ENCODE results near the gene PIP5K1B.

Gene PIP5K1B

GRCh38 chr9:69028754-69029153 lies 323.7 kb downstream of the PIP5K1B start:
- TF ChIP-seq CTCF (conservative IDR thresholded peaks at IDR 0.05; ENCODE audit: control insufficient read depth, insufficient read depth, low read depth, low read length), result no peak
- H3K4me3 ChIP-seq (ENCODE audit: control insufficient read depth, low read depth, low read length), result no peak overlapping the region
- DNase-seq (ENCODE audit: low read depth), result no peak

- DNase-seq (ENCODE audit: low read depth), result no peak
- H3K4me3 ChIP-seq (ENCODE audit: control insufficient read depth, low read depth, low read length), result no peak overlapping the region
- no peak for TF ChIP-seq CTCF (conservative IDR thresholded peaks at IDR 0.05; ENCODE audit: control insufficient read depth, insufficient read depth, low read depth, low read length)
Observed at GRCh38 chr9:69029535-69029934, 324.5 kb downstream of the PIP5K1B start.

- no peak for TF ChIP-seq CTCF (conservative IDR thresholded peaks at IDR 0.05; ENCODE audit: control insufficient read depth, insufficient read depth, low read depth, low read length)
- DNase-seq (ENCODE audit: low read depth), result peak; percentile 36
- no peak overlapping the region for H3K4me3 ChIP-seq (ENCODE audit: control insufficient read depth, low read depth, low read length)
Observed at GRCh38 chr9:69030851-69031645, 326.0 kb downstream of the PIP5K1B start.

- no peak overlapping the region for H3K4me3 ChIP-seq (ENCODE audit: control insufficient read depth, low read depth, low read length)
- DNase-seq (ENCODE audit: low read depth), result no peak
- TF ChIP-seq CTCF (conservative IDR thresholded peaks at IDR 0.05; ENCODE audit: control insufficient read depth, insufficient read depth, low read depth, low read length), result no peak
Observed at GRCh38 chr9:69034071-69034470, 329.0 kb downstream of the PIP5K1B start.

GRCh38 chr9:69035438-69036308 lies 330.6 kb downstream of the PIP5K1B start, which contains the start of gene FXN:
Gene FXN (plus strand): TSS chr9:69035752. CDS start chr9:69035783, 31 bp downstream.
- DNase-seq (ENCODE audit: low read depth), result peak; percentile 75
- H3K4me3 ChIP-seq (ENCODE audit: control insufficient read depth, low read depth, low read length), result peak within 1 kb of the TSS; percentile 97
- peak; percentile 88 for TF ChIP-seq CTCF (conservative IDR thresholded peaks at IDR 0.05; ENCODE audit: control insufficient read depth, insufficient read depth, low read depth, low read length)

- no peak for TF ChIP-seq CTCF (conservative IDR thresholded peaks at IDR 0.05; ENCODE audit: control insufficient read depth, insufficient read depth, low read depth, low read length)
- peak overlapping the region; percentile 97 for H3K4me3 ChIP-seq (ENCODE audit: control insufficient read depth, low read depth, low read length)
- peak; percentile 24 for DNase-seq (ENCODE audit: low read depth)
Observed at GRCh38 chr9:69036309-69036708, 331.3 kb downstream of the PIP5K1B start.

Data from fibroblast of mammary gland (primary cell).